Vein endothelial cell (primary cell): ENCODE results near the gene KCNT2. TPM values are rescaled to one million over a fixed set of nuclear protein-coding genes. Genes with fewer than 3 reads are reported as not detected.

Source experiments
- small RNA-seq: library from RNA; depleted of rRNA; stranded (forward); fragments of <200 nt; gene quantifications from one replicate; pipeline ENCODE3, GENCODE V24; 2012
- total RNA-seq: library from RNA; depleted of rRNA; stranded (reverse); fragments of >200 nt; gene quantifications from 2 replicates; pipeline ENCODE4 v1.2.3, GENCODE V29; 2012

Gene KCNT2
- 0.29 and 2.0 TPM in 2 replicates for total RNA-seq

GRCh38 chr1:196608390-196609369 lies at the start of gene KCNT2:
KCNT2 (minus strand) TSS chr1:196608440; CDS start chr1:196608309, 131 bp downstream.

GRCh38 chr1:196651637-196652215 lies 43.5 kb upstream of the KCNT2 start, which contains the start of gene CFH:
CFH (plus strand) TSS chr1:196652043; CDS start chr1:196652118, 75 bp downstream.

Small RNA genes lying within 50 kb of the gene (small RNA-seq; reads per million reads assigned to genes)
- gene MIR4735 = 0.19 reads per million

Other genes with a start within 250 kb of the KCNT2 start
- gene CFH, start 43.6 kb upstream of the KCNT2 start, total RNA-seq = 43.9 and 98.6 TPM in 2 replicates
- gene CFHR3, start 166.4 kb upstream of the KCNT2 start, total RNA-seq = not detected in 2 replicates
- 0.48 TPM in 1 of 2 replicates, not detected in the other for gene CFHR1, start 211.3 kb upstream of the KCNT2 start, total RNA-seq